IPS-NIHi7 (cell line): ENCODE data around the gene PLA2G3.

Source experiments
- DNase-seq: peaks from one replicate; pipeline ENCODE4 v3.0.0; 2012; ENCODE audit warnings: mixed read lengths; ENCODE audit errors: extremely low spot score

The PLA2G3 gene

GRCh38 chr22:31085928-31086327 lies 54.4 kb downstream of the PLA2G3 start:
- no peak for DNase-seq

- DNase-seq: peak; percentile 60
These were observed 54.8 kb downstream of the PLA2G3 start for GRCh38 chr22:31085493-31085824.

- DNase-seq: peak; percentile 90
These were observed 55.4 kb downstream of the PLA2G3 start for GRCh38 chr22:31084811-31085492.
